GM19099 (cell line): ENCODE measurements around the gene RPL37A.

Experiments
- POLR2A ChIP-seq: IDR thresholded peaks from 3 replicates; pipeline ENCODE4 v1.6.1; 2011; ENCODE audit warnings: low read depth; ENCODE audit not compliant: insufficient read length; ENCODE audit errors: extremely low read depth

RPL37A gene

GRCh38 chr2:216478791-216479190, 19.9 kb upstream of the RPL37A start:
- no peak for TF ChIP-seq POLR2A

GRCh38 chr2:216480221-216480620, 18.4 kb upstream of the RPL37A start:
- no peak for TF ChIP-seq POLR2A

GRCh38 chr2:216482640-216483039, 16.0 kb upstream of the RPL37A start:
- no peak for TF ChIP-seq POLR2A

GRCh38 chr2:216485237-216485636, 13.4 kb upstream of the RPL37A start:
- no peak for TF ChIP-seq POLR2A

GRCh38 chr2:216485745-216486144, 12.9 kb upstream of the RPL37A start:
- TF ChIP-seq POLR2A, result no peak

GRCh38 chr2:216486271-216486670, 12.4 kb upstream of the RPL37A start:
- TF ChIP-seq POLR2A, result no peak

GRCh38 chr2:216486708-216487107, 11.9 kb upstream of the RPL37A start:
- no peak for TF ChIP-seq POLR2A

- no peak for TF ChIP-seq POLR2A
Observed at GRCh38 chr2:216490061-216490460, 8.6 kb upstream of the RPL37A start.

GRCh38 chr2:216491793-216492596, 6.6 kb upstream of the RPL37A start:
- TF ChIP-seq POLR2A, result no peak

- no peak for TF ChIP-seq POLR2A
Observed at GRCh38 chr2:216492597-216493333, 5.9 kb upstream of the RPL37A start.

- no peak for TF ChIP-seq POLR2A
Observed at GRCh38 chr2:216493334-216493685, 5.3 kb upstream of the RPL37A start.

GRCh38 chr2:216495656-216496055, 3.0 kb upstream of the RPL37A start:
- TF ChIP-seq POLR2A, result no peak

- no peak for TF ChIP-seq POLR2A
Observed at GRCh38 chr2:216497382-216498069, 1.1 kb upstream of the RPL37A start.

GRCh38 chr2:216498070-216498378, 620 bp upstream of the RPL37A start:
- no peak for TF ChIP-seq POLR2A

GRCh38 chr2:216499641-216500218, 1.1 kb downstream of the RPL37A start:
- TF ChIP-seq POLR2A, result no peak

- no peak for TF ChIP-seq POLR2A
Observed at GRCh38 chr2:216500572-216500971, 1.9 kb downstream of the RPL37A start.

- TF ChIP-seq POLR2A, result no peak
Observed at GRCh38 chr2:216501854-216502253, 3.2 kb downstream of the RPL37A start.
